Ovary (tissue), 3 donors: ENCODE measurements around the gene ITIH1.

Experiments
- POLR2A ChIP-seq: fragments of 450-650 bp; IDR thresholded peaks from one replicate; pipeline ENCODE4 v1.6.1; 2017; ENCODE audit warnings: antibody characterized with exemption, mild to moderate bottlenecking, moderate library complexity
- TF ChIP-seq, protein P1 (sequence below), 3 donors: fragments of 450-650 bp in 2 of 3; fragments of 200-600 bp in 1 of 3; IDR thresholded peaks; one replicate each; pipeline versions ENCODE4 v1.5.1 to v1.8.0; 2016 to 2022; ENCODE audit warnings: antibody characterized with exemption in 3 of 3, mild to moderate bottlenecking in 1 of 3
- donor health status: DM: no; HTN: no; CAD: no.

GRCh38 chr3:52743152-52743551 lies 34.2 kb upstream of the ITIH1 start:
- TF ChIP-seq, protein P1, sequence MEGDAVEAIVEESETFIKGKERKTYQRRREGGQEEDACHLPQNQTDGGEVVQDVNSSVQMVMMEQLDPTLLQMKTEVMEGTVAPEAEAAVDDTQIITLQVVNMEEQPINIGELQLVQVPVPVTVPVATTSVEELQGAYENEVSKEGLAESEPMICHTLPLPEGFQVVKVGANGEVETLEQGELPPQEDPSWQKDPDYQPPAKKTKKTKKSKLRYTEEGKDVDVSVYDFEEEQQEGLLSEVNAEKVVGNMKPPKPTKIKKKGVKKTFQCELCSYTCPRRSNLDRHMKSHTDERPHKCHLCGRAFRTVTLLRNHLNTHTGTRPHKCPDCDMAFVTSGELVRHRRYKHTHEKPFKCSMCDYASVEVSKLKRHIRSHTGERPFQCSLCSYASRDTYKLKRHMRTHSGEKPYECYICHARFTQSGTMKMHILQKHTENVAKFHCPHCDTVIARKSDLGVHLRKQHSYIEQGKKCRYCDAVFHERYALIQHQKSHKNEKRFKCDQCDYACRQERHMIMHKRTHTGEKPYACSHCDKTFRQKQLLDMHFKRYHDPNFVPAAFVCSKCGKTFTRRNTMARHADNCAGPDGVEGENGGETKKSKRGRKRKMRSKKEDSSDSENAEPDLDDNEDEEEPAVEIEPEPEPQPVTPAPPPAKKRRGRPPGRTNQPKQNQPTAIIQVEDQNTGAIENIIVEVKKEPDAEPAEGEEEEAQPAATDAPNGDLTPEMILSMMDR (IDR thresholded peaks at IDR 0.05) = no peak
- TF ChIP-seq POLR2A = no peak
